HG03108 (cell line): ENCODE measurements around the gene P2RY8.
"Not testable (repeated sequence)": the region's sequence is repeated elsewhere in the genome, so short reads cannot be mapped to it uniquely, and the experiment has no call there.

Experiments used
- ATAC-seq: cut with Tn5 transposase; IDR thresholded peaks from one replicate; pipeline ENCODE4 v1.9.1; 2021; ENCODE audit warnings: moderate library complexity; ENCODE audit not compliant: unreplicated experiment

The P2RY8 gene

GRCh38 chrX:1448573-1449001 lies 88.4 kb downstream of the P2RY8 start:
- not testable (repeated sequence) for ATAC-seq

- not testable (repeated sequence) for ATAC-seq
These were observed 88.9 kb downstream of the P2RY8 start for GRCh38 chrX:1447969-1448572.

GRCh38 chrX:1446984-1447968 lies 89.7 kb downstream of the P2RY8 start:
- peak; percentile 43 for ATAC-seq

GRCh38 chrX:1444561-1445500 lies 92.2 kb downstream of the P2RY8 start:
- ATAC-seq: no peak

- ATAC-seq: no peak
These were observed 93.4 kb downstream of the P2RY8 start for GRCh38 chrX:1443496-1444075.

GRCh38 chrX:1442724-1443367 lies 94.1 kb downstream of the P2RY8 start:
- no peak for ATAC-seq

GRCh38 chrX:1442016-1442665 lies 94.8 kb downstream of the P2RY8 start:
- ATAC-seq: no peak

- ATAC-seq: no peak
These were observed 96.5 kb downstream of the P2RY8 start for GRCh38 chrX:1440506-1440905.

GRCh38 chrX:1435241-1435895 lies 101.6 kb downstream of the P2RY8 start:
- no peak for ATAC-seq

GRCh38 chrX:1434871-1435240 lies 102.1 kb downstream of the P2RY8 start:
- ATAC-seq: no peak

GRCh38 chrX:1433646-1434357 lies 103.2 kb downstream of the P2RY8 start:
- no peak for ATAC-seq

- no peak for ATAC-seq
These were observed 106.5 kb downstream of the P2RY8 start for GRCh38 chrX:1430451-1430850.

- no peak for ATAC-seq
These were observed 109.2 kb downstream of the P2RY8 start for GRCh38 chrX:1427756-1428155.

- not testable (repeated sequence) for ATAC-seq
These were observed 110.7 kb downstream of the P2RY8 start for GRCh38 chrX:1426321-1426720.

- no peak for ATAC-seq
These were observed 111.6 kb downstream of the P2RY8 start for GRCh38 chrX:1425381-1425780.

- ATAC-seq: no peak
These were observed 112.7 kb downstream of the P2RY8 start for GRCh38 chrX:1424147-1424851.

GRCh38 chrX:1423215-1423614 lies 113.8 kb downstream of the P2RY8 start:
- ATAC-seq: no peak

GRCh38 chrX:1422135-1422465 lies 114.9 kb downstream of the P2RY8 start:
- no peak for ATAC-seq
